Muscle of leg (tissue), 11 donors: ENCODE results near the gene RRAD. TPM values are rescaled to one million over a fixed set of nuclear protein-coding genes. Genes with fewer than 3 reads are reported as not detected.

Experiments
- DNase-seq: peaks from one replicate; pipeline ENCODE4 v3.0.0; 2013
- H3K27ac ChIP-seq: one replicate; pipeline ENCODE4 v1.5.1; 2013; ENCODE audit warnings: mild to moderate bottlenecking, low read length, control low read depth
- H3K27me3 ChIP-seq: one replicate; pipeline ENCODE4 v1.6.1; 2013; ENCODE audit warnings: low read length; ENCODE audit not compliant: control insufficient read depth, insufficient read depth
- H3K36me3 ChIP-seq: one replicate; pipeline ENCODE4 v1.6.1; 2013; ENCODE audit warnings: low read length; ENCODE audit not compliant: control insufficient read depth, insufficient read depth
- H3K4me1 ChIP-seq: one replicate; pipeline ENCODE4 v1.6.1; 2013; ENCODE audit warnings: low read length; ENCODE audit not compliant: control insufficient read depth, insufficient read depth
- H3K4me3 ChIP-seq: one replicate; pipeline ENCODE4 v1.5.1; 2013; ENCODE audit warnings: low read length, control low read depth
- H3K9me3 ChIP-seq: replicated peaks from 2 replicates; pipeline ENCODE4 v1.6.1; 2013; ENCODE audit warnings: low read depth, low read length; ENCODE audit not compliant: control insufficient read depth
- WGBS: methylation state at CpG from one replicate; pipeline ENCODE4 v1.1.5; 2013; ENCODE audit warnings: missing lambda C conversion rate; ENCODE audit not compliant: insufficient coverage; 5-methylcytosine and 5-hydroxymethylcytosine counted together
- polyA plus RNA-seq, 8 donors: library from polyadenylated mRNA; unstranded; fragments of 120-200 nt; gene quantifications; one replicate each; pipeline versions ENCODE4 v1.2.1 to v1.2.3, GENCODE V29; 2013; ENCODE audit warnings: inconsistent platforms in 1 of 8, low replicate concordance in 1 of 8; ENCODE audit not compliant: insufficient read length in 8 of 8, insufficient read depth in 1 of 8
- total RNA-seq: library from RNA; stranded (reverse); fragments of 120-200 nt; gene quantifications from one replicate; pipeline ENCODE4 v1.2.4, GENCODE V29; 2013

Gene RRAD
- total and polyA plus RNA-seq, 9 donors = 6.0 to 10.7 (median 8.3) TPM

- Histone ChIP-seq H3K27ac (no peak within 1 kb of the TSS), H3K27me3 (peaks cover 48% of the 10 kb centered on the region), H3K36me3 (peaks cover 7% of the 10 kb centered on the region), H3K4me3 (no peak within 1 kb of the TSS), H3K9me3 (no peaks in the 10 kb centered on the region), H3K4me1 (peaks cover 39% of the 10 kb centered on the region)
- 59% methylated on average over 5 of the region's 7 CpGs for WGBS
- no peak for DNase-seq
Measured at GRCh38 chr16:66918803-66919568, 6.3 kb downstream of the RRAD start, which contains the start of gene CDH16. TSS of gene CDH16 (minus strand) at chr16:66918885. CDS start at chr16:66918065, 820 bp downstream.

- no peak for DNase-seq
- Histone ChIP-seq H3K27ac (no peak overlapping the region), H3K4me3 (no peak overlapping the region), H3K36me3 (peaks cover 7% of the 10 kb centered on the region), H3K27me3 (peaks cover 41% of the 10 kb centered on the region), H3K9me3 (no peaks in the 10 kb centered on the region), H3K4me1 (peaks cover 41% of the 10 kb centered on the region)
- WGBS = 84% methylated on average over 4 of the region's 6 CpGs
Measured at GRCh38 chr16:66918355-66918754, 7.0 kb downstream of the RRAD start.

- Histone ChIP-seq H3K27me3 (peaks cover 36% of the 10 kb centered on the region), H3K36me3 (peaks cover 7% of the 10 kb centered on the region), H3K4me1 (peaks cover 37% of the 10 kb centered on the region), H3K9me3 (no peaks in the 10 kb centered on the region), H3K4me3 (no peak overlapping the region), H3K27ac (no peak overlapping the region)
- no peak for DNase-seq
- WGBS = 62% methylated on average over 7 of the region's 9 CpGs
Measured at GRCh38 chr16:66917741-66918140, 7.6 kb downstream of the RRAD start.

GRCh38 chr16:66916518-66916917 lies 8.8 kb downstream of the RRAD start:
- Histone ChIP-seq H3K4me1 (peaks cover 30% of the 10 kb centered on the region), H3K4me3 (no peak overlapping the region), H3K27ac (no peak overlapping the region), H3K36me3 (no peaks in the 10 kb centered on the region), H3K9me3 (no peaks in the 10 kb centered on the region), H3K27me3 (peaks cover 27% of the 10 kb centered on the region)
- DNase-seq = no peak
- WGBS = 88% methylated on average over 6 of the region's 6 CpGs

- Histone ChIP-seq H3K9me3 (no peaks in the 10 kb centered on the region), H3K36me3 (no peaks in the 10 kb centered on the region), H3K27me3 (peaks cover 17% of the 10 kb centered on the region), H3K27ac (no peak overlapping the region), H3K4me3 (no peak overlapping the region), H3K4me1 (peaks cover 22% of the 10 kb centered on the region)
- 82% methylated on average over 2 of the region's 7 CpGs for WGBS
- no peak for DNase-seq
Measured at GRCh38 chr16:66915041-66915440, 10.3 kb downstream of the RRAD start.

GRCh38 chr16:66914541-66914940 lies 10.8 kb downstream of the RRAD start:
- no peak overlapping the region for H3K4me3 ChIP-seq
- DNase-seq = no peak
- H3K27me3 ChIP-seq = peaks cover 16% of the 10 kb centered on the region
- H3K36me3 ChIP-seq = no peaks in the 10 kb centered on the region
- WGBS = 94% methylated on average over 6 of the region's 7 CpGs
- H3K9me3 ChIP-seq = no peaks in the 10 kb centered on the region
- H3K27ac ChIP-seq = no peak overlapping the region
- H3K4me1 ChIP-seq = peaks cover 17% of the 10 kb centered on the region

- no peaks in the 10 kb centered on the region for H3K9me3 ChIP-seq
- H3K36me3 ChIP-seq = no peaks in the 10 kb centered on the region
- H3K27me3 ChIP-seq = peaks cover 15% of the 10 kb centered on the region
- H3K27ac ChIP-seq = no peak overlapping the region
- WGBS = 74% methylated on average over 4 of the region's 4 CpGs
- H3K4me1 ChIP-seq = peaks cover 9% of the 10 kb centered on the region
- no peak for DNase-seq
- H3K4me3 ChIP-seq = no peak overlapping the region
Measured at GRCh38 chr16:66913711-66914110, 11.6 kb downstream of the RRAD start.

GRCh38 chr16:66913081-66913480 lies 12.3 kb downstream of the RRAD start:
- peaks cover 15% of the 10 kb centered on the region for H3K27me3 ChIP-seq

GRCh38 chr16:66911801-66912200 lies 13.5 kb downstream of the RRAD start:
- WGBS = 93% methylated on average over 7 of the region's 8 CpGs
- peaks cover 9% of the 10 kb centered on the region for H3K4me1 ChIP-seq
- no peaks in the 10 kb centered on the region for H3K9me3 ChIP-seq
- no peaks in the 10 kb centered on the region for H3K36me3 ChIP-seq
- peaks cover 13% of the 10 kb centered on the region for H3K27me3 ChIP-seq
- H3K27ac ChIP-seq = no peak overlapping the region
- no peak for DNase-seq
- no peak overlapping the region for H3K4me3 ChIP-seq

More at GRCh38 chr16:66913081-66913480, 12.3 kb downstream of the RRAD start:
- Histone ChIP-seq H3K4me1 (peaks cover 7% of the 10 kb centered on the region), H3K36me3 (no peaks in the 10 kb centered on the region), H3K9me3 (no peaks in the 10 kb centered on the region), H3K4me3 (no peak overlapping the region), H3K27ac (no peak overlapping the region)
- 28% methylated on average over 7 of the region's 10 CpGs for WGBS
- no peak for DNase-seq

GRCh38 chr16:66911112-66911511 lies 14.2 kb downstream of the RRAD start:
- no CpG with 5 or more reads among the region's 5 CpGs for WGBS
- no peak overlapping the region for H3K4me3 ChIP-seq

More at GRCh38 chr16:66911112-66911511, 14.2 kb downstream of the RRAD start:
- Histone ChIP-seq H3K9me3 (no peaks in the 10 kb centered on the region), H3K4me1 (peaks cover 13% of the 10 kb centered on the region), H3K36me3 (no peaks in the 10 kb centered on the region), H3K27ac (no peak overlapping the region), H3K27me3 (peaks cover 9% of the 10 kb centered on the region)
- DNase-seq = no peak
